Neural cell (in vitro differentiated cells): ENCODE measurements around the gene S100A5. TPM values are rescaled to one million over a fixed set of nuclear protein-coding genes. Genes with fewer than 3 reads are reported as not detected.

ENCODE experiments used
- H2AFZ ChIP-seq: fragments of 200-600, 300-800 bp; sonication (generic), shearing (Covaris generic); 2 replicates; pipeline ENCODE4 v1.6.0; 2014; ENCODE audit warnings: low read depth, mild to moderate bottlenecking, antibody characterized with exemption, low read length, moderate library complexity
- H3F3A ChIP-seq: fragments of 200-600 bp; shearing (Covaris generic); 2 replicates; pipeline ENCODE4 v1.6.1; 2016; ENCODE audit warnings: mild to moderate bottlenecking, moderate library complexity, mixed read lengths, antibody characterized with exemption, low read length; ENCODE audit not compliant: insufficient read depth, poor library complexity, severe bottlenecking
- H3K27ac ChIP-seq: fragments of 200-600, 300-800 bp; sonication (generic), shearing (Covaris generic); 2 replicates; pipeline ENCODE4 v1.5.1; 2014; ENCODE audit warnings: mild to moderate bottlenecking, low read length, moderate library complexity
- H3K27me3 ChIP-seq: fragments of 300-800, 200-600 bp; sonication (generic), shearing (Covaris generic); 2 replicates; pipeline ENCODE4 v1.6.0; 2014; ENCODE audit warnings: mild to moderate bottlenecking, low read depth, low read length, moderate library complexity; ENCODE audit not compliant: insufficient read depth
- H3K36me3 ChIP-seq: fragments of 300-800, 200-600 bp; sonication (generic), shearing (Covaris generic); 2 replicates; pipeline ENCODE4 v1.5.1; 2014; ENCODE audit warnings: mild to moderate bottlenecking, antibody characterized with exemption, low read length, moderate library complexity; ENCODE audit not compliant: insufficient read depth
- H3K4me2 ChIP-seq: fragments of 300-800, 200-600 bp; sonication (generic), shearing (Covaris generic); 2 replicates; pipeline ENCODE4 v1.6.0; 2014; ENCODE audit warnings: mild to moderate bottlenecking, low read length
- H3K4me3 ChIP-seq: fragments of 300-800, 200-600 bp; sonication (generic), shearing (Covaris generic); 2 replicates; pipeline ENCODE4 v1.5.1; 2014; ENCODE audit warnings: mild to moderate bottlenecking, low read length, moderate library complexity
- H3K79me2 ChIP-seq: fragments of 200-600 bp; shearing (Covaris generic); replicated peaks from 2 replicates; pipeline ENCODE4 v1.6.0; 2014; ENCODE audit warnings: mild to moderate bottlenecking, low read length, moderate library complexity; ENCODE audit not compliant: insufficient read depth
- H3K9ac ChIP-seq: fragments of 300-800, 200-600 bp; sonication (generic), shearing (Covaris generic); 2 replicates; pipeline ENCODE4 v1.6.1; 2016; ENCODE audit warnings: mild to moderate bottlenecking, low read length, mixed read lengths
- H3K9me2 ChIP-seq: fragments of 200-600 bp; shearing (Covaris generic); 2 replicates; pipeline ENCODE4 v1.6.1; 2016; ENCODE audit warnings: mild to moderate bottlenecking, low read length, mixed read lengths; ENCODE audit not compliant: insufficient read depth
- H3K9me3 ChIP-seq: fragments of 200-600, 300-800 bp; sonication (generic), shearing (Covaris generic); 2 replicates; pipeline ENCODE4 v1.6.1; 2016; ENCODE audit warnings: mild to moderate bottlenecking, mixed run types, low read length, moderate library complexity, mixed read lengths
- H4K20me1 ChIP-seq: fragments of 200-600 bp; shearing (Covaris generic); 2 replicates; pipeline ENCODE4 v1.6.1; 2016; ENCODE audit warnings: mild to moderate bottlenecking, mixed run types; ENCODE audit not compliant: insufficient read depth
- CTCF ChIP-seq: fragments of 450-650 bp; IDR thresholded peaks from 2 replicates; pipeline ENCODE4 v1.5.1; 2014; ENCODE audit warnings: antibody characterized with exemption, mild to moderate bottlenecking, moderate library complexity; ENCODE audit not compliant: poor library complexity, severe bottlenecking
- EP300 ChIP-seq: fragments of 450-650 bp; conservative IDR thresholded peaks from 2 replicates; pipeline ENCODE4 v1.6.1; 2014; ENCODE audit warnings: antibody characterized with exemption, mild to moderate bottlenecking, moderate library complexity; ENCODE audit not compliant: poor library complexity, severe bottlenecking
- EZH2 ChIP-seq: fragments of 200-600, 300-800 bp; shearing (Covaris generic), sonication (generic); IDR thresholded peaks from 2 replicates; pipeline ENCODE4 v1.6.1; 2014; ENCODE audit warnings: antibody characterized with exemption, low read length, borderline replicate concordance, mild to moderate bottlenecking; ENCODE audit not compliant: insufficient read depth, poor library complexity, severe bottlenecking
- MXI1 ChIP-seq: fragments of 450-650 bp; conservative IDR thresholded peaks from 2 replicates; pipeline ENCODE4 v1.6.1; 2014; ENCODE audit warnings: antibody characterized with exemption, mild to moderate bottlenecking; ENCODE audit not compliant: poor library complexity, severe bottlenecking
- POLR2AphosphoS5 ChIP-seq: IDR thresholded peaks from 2 replicates; pipeline ENCODE4 v1.6.1; 2012
- RAD21 ChIP-seq: fragments of 450-650 bp; conservative IDR thresholded peaks from 2 replicates; pipeline ENCODE4 v1.6.1; 2014; ENCODE audit warnings: antibody characterized with exemption, mild to moderate bottlenecking, moderate library complexity
- REST ChIP-seq: IDR thresholded peaks from 2 replicates; pipeline ENCODE4 v1.6.1; 2012; ENCODE audit warnings: borderline replicate concordance
- SMC3 ChIP-seq: fragments of 450-650 bp; conservative IDR thresholded peaks from 2 replicates; pipeline ENCODE4 v1.6.1; 2014; ENCODE audit warnings: antibody characterized with exemption, mild to moderate bottlenecking, moderate library complexity; ENCODE audit not compliant: poor library complexity
- TAF1 ChIP-seq: IDR thresholded peaks from 2 replicates; pipeline ENCODE4 v1.6.1; 2012; ENCODE audit warnings: low read depth
- polyA plus RNA-seq: library from polyadenylated mRNA; depleted of rRNA; stranded (reverse); fragments of >200 nt; gene quantifications from 2 replicates; pipeline ENCODE4 v1.2.3, GENCODE V29; 2014

Gene S100A5
- polyA plus RNA-seq, 1 donor from 2014 or later, result not detected

DNA sequence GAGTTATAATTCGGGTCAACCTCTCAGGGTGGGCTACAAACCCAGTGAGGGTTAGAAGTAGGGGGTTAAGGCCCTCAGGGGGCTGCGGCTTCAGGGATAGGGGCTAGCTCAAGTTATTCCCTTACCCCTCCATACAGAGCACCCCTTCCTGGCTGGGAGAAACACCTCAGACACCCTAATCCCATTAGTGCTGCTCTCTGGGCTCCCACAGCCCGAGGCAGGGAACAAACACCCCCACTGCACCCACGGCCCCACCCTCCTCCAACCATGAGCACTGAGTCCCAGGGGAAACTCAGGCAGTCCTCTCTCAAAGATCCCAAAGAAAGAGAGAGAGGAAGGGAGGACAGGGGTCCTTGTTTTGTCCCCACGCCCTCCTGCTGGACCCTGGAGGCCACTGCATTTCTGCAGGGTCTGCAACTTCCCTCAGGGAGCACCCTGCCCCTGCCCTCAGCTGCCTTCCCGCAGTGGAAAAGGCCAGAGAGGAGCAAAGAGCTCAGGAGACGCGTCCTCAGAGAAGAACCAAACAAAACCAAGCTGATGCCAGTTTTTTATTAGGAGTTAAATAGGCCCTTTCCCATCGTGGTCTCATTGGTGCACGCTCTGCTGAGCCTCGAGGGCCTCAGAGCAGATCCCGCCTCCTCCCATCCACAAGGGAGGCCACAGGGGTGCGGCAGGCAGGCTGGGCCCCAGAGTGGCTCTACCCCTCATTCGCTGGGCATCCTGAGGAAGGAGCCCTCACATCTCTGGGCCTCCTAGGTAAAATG lies 6.2 kb upstream of the S100A5 start:
- Histone ChIP-seq H2AFZ (no peak overlapping the region), H3K4me2 (no peak overlapping the region), H3K4me3 (no peak overlapping the region), H3K27ac (no peak overlapping the region), H3F3A (no peaks in the 10 kb centered on the region), H3K27me3 (no peaks in the 10 kb centered on the region), H3K9ac (no peak overlapping the region), H3K79me2 (no peaks in the 10 kb centered on the region), H3K9me2 (no peaks in the 10 kb centered on the region), H4K20me1 (no peaks in the 10 kb centered on the region), H3K9me3 (no peaks in the 10 kb centered on the region), H3K36me3 (no peaks in the 10 kb centered on the region)
- TF ChIP-seq RAD21 (no peak), CTCF (no peak)

GRCh38 chr1:153546371-153546770 lies 5.6 kb upstream of the S100A5 start:
- Histone ChIP-seq H3K9me2 (no peaks in the 10 kb centered on the region), H3K27me3 (no peaks in the 10 kb centered on the region), H3F3A (no peaks in the 10 kb centered on the region), H3K9ac (no peak overlapping the region), H2AFZ (no peak overlapping the region), H3K36me3 (no peaks in the 10 kb centered on the region), H3K4me2 (no peak overlapping the region), H3K79me2 (no peaks in the 10 kb centered on the region), H3K27ac (no peak overlapping the region), H3K4me3 (no peak overlapping the region), H4K20me1 (no peaks in the 10 kb centered on the region), H3K9me3 (no peaks in the 10 kb centered on the region)
- TF ChIP-seq POLR2AphosphoS5 (no peak), CTCF (no peak), SMC3 (no peak), TAF1 (no peak), RAD21 (no peak), REST (no peak), MXI1 (no peak), EP300 (no peak), EZH2 (no peak)
